Effector memory CD8-positive, alpha-beta T cell (primary cell): ENCODE results near the gene ATP5ME.
"Not testable (repeated sequence)": the region's sequence is repeated elsewhere in the genome, so short reads cannot be mapped to it uniquely, and the experiment has no call there.

ENCODE experiments used
- ATAC-seq: fragments of 150-1000 bp; cut with Tn5 transposase; replicated peaks from 2 replicates; pipeline ENCODE4 v1.10.0; 2021; ENCODE audit warnings: mild to moderate bottlenecking, moderate library complexity
- DNase-seq, 3 experiments: peaks; one replicate each; pipeline ENCODE4 v3.0.0; 2021
- H3K27ac Mint-ChIP-seq, 2 donors: one replicate each; pipeline ENCODE4 v1.8.0; 2022; ENCODE audit warnings: mild to moderate bottlenecking in 2 of 2, mixed read lengths in 2 of 2, moderate library complexity in 2 of 2
- H3K27me3 Mint-ChIP-seq, 2 donors: one replicate each; pipeline ENCODE4 v1.8.0; 2022; ENCODE audit warnings: mixed read lengths in 2 of 2
- H3K36me3 Mint-ChIP-seq: one replicate; pipeline ENCODE4 v1.8.0; 2022; ENCODE audit warnings: mild to moderate bottlenecking, moderate library complexity, mixed read lengths; ENCODE audit not compliant: insufficient read depth
- H3K4me1 Mint-ChIP-seq, 2 donors: one replicate each; pipeline ENCODE4 v1.8.0; 2022; ENCODE audit warnings: low read depth in 2 of 2, mixed read lengths in 2 of 2
- H3K4me3 Mint-ChIP-seq, 2 donors: one replicate each; pipeline ENCODE4 v1.8.0; 2022; ENCODE audit warnings: mild to moderate bottlenecking in 2 of 2, mixed read lengths in 2 of 2, moderate library complexity in 2 of 2
- H3K9me3 Mint-ChIP-seq, 2 donors: one replicate each; pipeline ENCODE4 v1.8.0; 2022; ENCODE audit warnings: mixed read lengths in 2 of 2

ATP5ME gene

GRCh38 chr4:649293-649625, 24.8 kb downstream of the ATP5ME start:
- ATAC-seq = no peak
- H3K27me3 Mint-ChIP-seq = peaks cover 16 to 53% of the 10 kb centered on the region in 2 donors
- H3K4me3 Mint-ChIP-seq = no peak overlapping the region
- no peak for DNase-seq
- H3K9me3 Mint-ChIP-seq = no peaks in the 10 kb centered on the region
- H3K36me3 Mint-ChIP-seq = no peaks in the 10 kb centered on the region
- peaks cover 0 to 4% of the 10 kb centered on the region in 2 donors for H3K4me1 Mint-ChIP-seq
- no peak overlapping the region for H3K27ac Mint-ChIP-seq

- peaks cover 0 to 4% of the 10 kb centered on the region in 2 donors for H3K4me1 Mint-ChIP-seq
- no peak overlapping the region for H3K4me3 Mint-ChIP-seq
- no peak for ATAC-seq
- DNase-seq = no peak
- H3K27me3 Mint-ChIP-seq = peaks cover 16 to 53% of the 10 kb centered on the region in 2 donors
- H3K27ac Mint-ChIP-seq = no peak overlapping the region
- H3K36me3 Mint-ChIP-seq = no peaks in the 10 kb centered on the region
- no peaks in the 10 kb centered on the region for H3K9me3 Mint-ChIP-seq
These were observed 25.3 kb downstream of the ATP5ME start for GRCh38 chr4:648579-649292.

- Mint-ChIP-seq H3K4me1 (peaks cover 0 to 4% of the 10 kb centered on the region in 2 donors), H3K9me3 (no peaks in the 10 kb centered on the region), H3K27me3 (peaks cover 16 to 46% of the 10 kb centered on the region in 2 donors), H3K27ac (no peak overlapping the region), H3K36me3 (no peaks in the 10 kb centered on the region), H3K4me3 (no peak overlapping the region)
- no peak for DNase-seq
- ATAC-seq = no peak
These were observed 26.6 kb downstream of the ATP5ME start for GRCh38 chr4:647481-647880.

- DNase-seq (no peak), ATAC-seq (no peak)
- Mint-ChIP-seq H3K27me3 (peaks cover 16 to 37% of the 10 kb centered on the region in 2 donors), H3K27ac (no peak overlapping the region), H3K9me3 (no peaks in the 10 kb centered on the region), H3K4me1 (peaks cover 0 to 4% of the 10 kb centered on the region in 2 donors), H3K4me3 (peak overlapping the region; percentile 17 to 57), H3K36me3 (no peaks in the 10 kb centered on the region)
These were observed 27.6 kb downstream of the ATP5ME start for GRCh38 chr4:646460-646859.

GRCh38 chr4:642366-642765, 31.7 kb downstream of the ATP5ME start:
- peaks cover 24 to 48% of the 10 kb centered on the region in 2 donors for H3K27me3 Mint-ChIP-seq
- not testable (repeated sequence) for DNase-seq, H3K27ac Mint-ChIP-seq, ATAC-seq, H3K36me3 Mint-ChIP-seq, H3K9me3 Mint-ChIP-seq, H3K4me1 Mint-ChIP-seq, H3K4me3 Mint-ChIP-seq

- H3K4me1 Mint-ChIP-seq = no peaks in the 10 kb centered on the region
- no peak for DNase-seq
- H3K4me3 Mint-ChIP-seq = no peak overlapping the region
- no peak overlapping the region for H3K27ac Mint-ChIP-seq
- H3K9me3 Mint-ChIP-seq = no peaks in the 10 kb centered on the region
- H3K36me3 Mint-ChIP-seq = no peaks in the 10 kb centered on the region
- no peak for ATAC-seq
- H3K27me3 Mint-ChIP-seq = peaks cover 9 to 46% of the 10 kb centered on the region in 2 donors
These were observed 36.4 kb downstream of the ATP5ME start for GRCh38 chr4:637536-638280.

- H3K27me3 Mint-ChIP-seq = peaks cover 9 to 46% of the 10 kb centered on the region in 2 donors
- DNase-seq (no peak), ATAC-seq (no peak)
- H3K27ac Mint-ChIP-seq = no peak overlapping the region
- no peaks in the 10 kb centered on the region for H3K4me1 Mint-ChIP-seq
- H3K9me3 Mint-ChIP-seq = no peaks in the 10 kb centered on the region
- H3K36me3 Mint-ChIP-seq = no peaks in the 10 kb centered on the region
- H3K4me3 Mint-ChIP-seq = no peak overlapping the region
These were observed 37.4 kb downstream of the ATP5ME start for GRCh38 chr4:636628-637159.

- Mint-ChIP-seq H3K36me3 (no peaks in the 10 kb centered on the region), H3K27ac (no peak overlapping the region), H3K4me3 (no peak overlapping the region), H3K27me3 (peaks cover 5 to 44% of the 10 kb centered on the region in 2 donors), H3K4me1 (no peaks in the 10 kb centered on the region), H3K9me3 (peaks cover 3 to 7% of the 10 kb centered on the region in 2 donors)
- DNase-seq (no peak), ATAC-seq (no peak)
These were observed 38.0 kb downstream of the ATP5ME start for GRCh38 chr4:635851-636627.

- H3K9me3 Mint-ChIP-seq, H3K4me1 Mint-ChIP-seq, H3K27ac Mint-ChIP-seq, DNase-seq, ATAC-seq, H3K4me3 Mint-ChIP-seq, H3K36me3 Mint-ChIP-seq: not testable (repeated sequence)
- H3K27me3 Mint-ChIP-seq = peaks cover 0 to 37% of the 10 kb centered on the region in 2 donors
These were observed 38.8 kb downstream of the ATP5ME start for GRCh38 chr4:635066-635835.

GRCh38 chr4:634599-634985, 39.5 kb downstream of the ATP5ME start:
- DNase-seq (no peak), ATAC-seq (no peak)
- peaks cover 3% of the 10 kb centered on the region for H3K36me3 Mint-ChIP-seq
- peaks cover 4 to 7% of the 10 kb centered on the region in 2 donors for H3K9me3 Mint-ChIP-seq
- H3K27ac Mint-ChIP-seq = no peak overlapping the region
- H3K27me3 Mint-ChIP-seq = peaks cover 0 to 41% of the 10 kb centered on the region in 2 donors
- no peak overlapping the region for H3K4me3 Mint-ChIP-seq
- H3K4me1 Mint-ChIP-seq = no peaks in the 10 kb centered on the region

GRCh38 chr4:633976-634598, 40.0 kb downstream of the ATP5ME start:
- Mint-ChIP-seq H3K9me3 (peaks cover 4 to 7% of the 10 kb centered on the region in 2 donors), H3K4me3 (no peak overlapping the region), H3K4me1 (no peaks in the 10 kb centered on the region), H3K36me3 (peaks cover 6% of the 10 kb centered on the region), H3K27ac (no peak overlapping the region), H3K27me3 (peaks cover 0 to 39% of the 10 kb centered on the region in 2 donors)
- DNase-seq = no peak
- no peak for ATAC-seq

GRCh38 chr4:633406-633805, 40.7 kb downstream of the ATP5ME start:
- DNase-seq = no peak
- Mint-ChIP-seq H3K27ac (no peak overlapping the region), H3K4me1 (no peaks in the 10 kb centered on the region), H3K27me3 (peaks cover 0 to 32% of the 10 kb centered on the region in 2 donors), H3K36me3 (peaks cover 6% of the 10 kb centered on the region), H3K4me3 (no peak overlapping the region), H3K9me3 (peaks cover 4 to 7% of the 10 kb centered on the region in 2 donors)
- ATAC-seq = no peak
